HG02798 (cell line): ENCODE data around the gene EPB41L2.

Experiments
- ATAC-seq: cut with Tn5 transposase; IDR thresholded peaks from one replicate; pipeline ENCODE4 v1.9.1; 2021; ENCODE audit warnings: mild to moderate bottlenecking; ENCODE audit not compliant: unreplicated experiment, poor library complexity

EPB41L2 gene

GRCh38 chr6:130982941-130983456 is 80.0 kb downstream of the EPB41L2 start:
- ATAC-seq: no peak

- ATAC-seq: no peak
These were observed 80.9 kb downstream of the EPB41L2 start for GRCh38 chr6:130982135-130982534.

- no peak for ATAC-seq
These were observed 81.6 kb downstream of the EPB41L2 start for GRCh38 chr6:130981409-130981808.

DNA sequence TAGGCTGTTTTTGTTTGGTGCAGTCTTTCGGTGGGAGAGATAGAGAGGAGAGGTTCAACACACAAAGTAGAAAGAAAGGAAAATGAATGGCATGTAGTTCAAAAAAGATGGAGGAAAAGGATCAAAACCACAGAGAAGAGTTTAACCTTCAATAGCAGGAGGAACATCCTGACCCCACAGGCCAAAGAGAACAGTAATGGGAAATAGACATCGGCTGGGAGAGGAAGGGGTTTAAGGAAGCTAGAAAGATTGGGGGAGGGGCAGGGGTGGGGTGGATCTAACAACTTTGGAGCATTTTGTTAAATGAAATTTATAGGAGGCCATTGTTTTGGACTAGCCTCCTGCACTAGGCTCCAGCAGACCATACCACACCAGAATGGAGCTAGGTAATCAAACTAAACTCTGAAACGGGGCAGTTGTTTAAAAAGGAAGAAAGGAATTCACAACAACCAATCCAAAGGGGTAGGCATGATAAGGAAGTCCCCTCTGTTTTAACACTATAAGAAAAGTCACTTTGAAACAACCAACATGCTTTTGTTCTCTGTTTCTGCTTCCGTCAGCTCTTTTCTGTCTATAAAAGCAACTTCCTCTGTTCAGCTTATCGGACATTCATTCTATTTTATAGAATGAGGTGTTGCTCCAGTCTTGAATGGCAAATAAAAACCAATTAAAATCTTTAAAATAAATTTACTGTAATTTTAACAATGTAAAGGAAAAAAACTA is 82.6 kb downstream of the EPB41L2 start:
- no peak for ATAC-seq

DNA sequence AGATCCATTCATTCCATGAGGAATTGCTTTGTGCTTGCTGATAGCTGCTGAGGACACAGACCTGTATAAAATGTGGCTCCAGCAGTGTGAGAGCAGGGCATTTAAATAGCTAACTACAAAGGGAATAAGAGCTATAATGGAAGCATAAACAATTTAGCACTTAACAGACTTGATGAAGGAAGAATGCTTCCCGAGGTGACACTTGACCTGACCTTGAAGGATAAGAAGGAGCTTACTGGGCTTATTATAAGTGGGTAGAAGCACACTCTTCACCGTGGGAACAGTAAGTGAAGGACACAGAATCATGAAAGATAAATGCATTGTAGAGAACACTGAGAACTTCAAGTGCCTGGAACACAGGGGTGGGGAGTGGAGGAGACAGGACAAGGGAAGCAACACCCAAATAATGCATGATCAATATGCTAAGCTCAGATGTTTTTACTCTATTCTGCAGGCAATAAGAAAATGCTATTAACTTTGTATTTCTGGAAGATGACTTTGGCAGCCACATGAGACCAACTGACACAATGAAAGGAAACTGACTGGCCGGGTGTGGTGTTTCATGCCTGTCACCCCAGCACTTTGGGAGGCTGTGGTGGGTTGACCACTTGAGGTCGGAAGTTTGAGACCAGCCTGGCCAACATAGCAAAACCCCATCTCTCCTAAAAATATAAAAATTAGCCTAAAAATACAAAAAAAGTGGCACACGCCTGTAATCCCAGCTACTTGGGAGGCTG is 84.2 kb downstream of the EPB41L2 start:
- no peak for ATAC-seq

- ATAC-seq: no peak
These were observed 84.9 kb downstream of the EPB41L2 start for GRCh38 chr6:130978180-130978579.

DNA sequence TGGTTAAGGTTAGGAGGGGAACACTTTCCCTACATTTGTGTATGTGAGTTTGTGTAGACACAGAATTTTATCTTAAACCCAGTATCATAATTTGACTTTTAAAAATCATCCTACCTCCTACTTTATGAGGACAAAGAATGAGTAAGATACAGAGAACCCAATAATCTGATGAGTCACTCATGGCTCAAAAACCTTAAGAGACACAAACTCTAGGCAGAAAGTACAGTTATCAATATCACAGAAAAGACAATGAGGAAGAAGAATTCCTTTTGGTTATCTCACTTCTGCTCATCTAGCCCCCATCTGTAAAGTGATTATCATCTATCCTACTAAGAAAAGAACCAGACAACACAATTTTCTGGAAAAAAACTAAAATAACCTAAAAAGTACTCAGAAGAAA is 87.7 kb downstream of the EPB41L2 start:
- no peak for ATAC-seq

DNA sequence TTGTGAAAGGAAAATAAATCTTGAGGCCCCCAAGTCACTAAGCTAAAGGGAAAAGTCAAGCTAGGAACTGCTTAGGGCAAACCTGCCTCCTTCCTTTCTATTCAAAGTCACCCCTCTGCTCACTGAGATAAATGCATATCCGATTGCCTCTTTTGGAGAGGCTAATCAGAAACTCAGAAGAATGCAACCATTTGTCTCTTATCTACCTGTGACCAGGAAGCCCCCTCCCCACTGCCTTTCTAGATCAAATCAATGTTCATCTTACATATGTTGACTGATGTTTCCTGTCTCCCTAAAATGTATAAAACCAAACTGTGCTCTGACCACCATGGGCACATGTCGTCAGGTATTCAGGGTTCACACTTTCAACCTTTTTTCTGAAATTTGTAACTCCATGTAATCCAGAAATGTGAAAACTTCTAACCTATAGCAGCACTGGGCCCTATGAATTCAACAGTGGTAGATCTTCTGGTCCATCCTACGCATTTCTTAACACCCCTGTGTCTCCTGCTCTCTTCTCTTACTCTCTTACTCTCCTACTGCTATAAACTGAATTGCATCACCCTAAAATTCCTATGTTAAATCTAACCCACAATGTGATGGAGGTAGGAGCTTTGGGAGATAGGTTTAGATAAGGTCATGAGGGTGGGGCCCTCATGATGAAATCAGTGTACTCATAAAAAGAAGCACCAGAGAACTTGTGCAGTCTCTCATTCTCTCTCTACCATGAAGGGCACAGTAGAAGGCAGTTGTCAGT is 89.3 kb downstream of the EPB41L2 start:
- ATAC-seq: no peak

DNA sequence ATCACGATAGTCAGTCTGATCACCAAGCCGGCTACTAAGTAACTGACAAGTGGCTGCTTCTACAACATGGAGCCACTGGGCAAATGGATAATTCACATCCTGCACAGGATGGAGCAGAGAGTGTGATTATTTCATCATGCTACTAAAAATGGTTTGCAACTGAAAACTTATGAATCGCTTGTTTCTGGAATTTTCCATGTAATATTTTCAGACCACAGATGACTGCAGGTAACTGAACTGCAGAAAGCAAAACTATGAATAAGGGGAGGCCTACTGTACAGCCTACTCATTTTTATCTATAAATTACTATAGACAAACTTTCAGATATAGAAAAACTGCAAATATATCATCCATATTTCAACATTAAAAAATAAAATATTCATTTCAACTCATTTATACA is 91.5 kb downstream of the EPB41L2 start:
- no peak for ATAC-seq

- no peak for ATAC-seq
These were observed 92.1 kb downstream of the EPB41L2 start for GRCh38 chr6:130970839-130971410.

GRCh38 chr6:130969791-130970491 is 93.1 kb downstream of the EPB41L2 start:
- ATAC-seq: no peak

DNA sequence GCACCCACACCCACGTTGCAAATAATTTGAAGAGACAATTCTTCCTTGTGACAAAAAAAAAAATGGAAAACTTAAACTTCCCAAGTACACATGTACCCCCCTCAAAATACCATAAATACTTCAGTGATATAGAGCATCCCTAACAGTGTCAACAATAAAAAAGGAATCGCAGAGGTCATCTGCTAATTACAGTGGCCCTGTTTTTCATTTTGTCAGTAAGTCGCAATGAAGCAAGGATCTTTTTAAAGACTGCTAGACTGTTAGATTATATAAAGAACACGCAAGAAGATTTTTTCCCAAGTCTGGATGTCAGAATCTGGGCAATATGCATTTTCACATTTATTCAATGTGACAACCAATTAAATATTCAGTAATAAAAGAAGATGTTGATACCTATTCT is 93.9 kb downstream of the EPB41L2 start:
- no peak for ATAC-seq

- no peak for ATAC-seq
These were observed 94.6 kb downstream of the EPB41L2 start for GRCh38 chr6:130968476-130968875.

DNA sequence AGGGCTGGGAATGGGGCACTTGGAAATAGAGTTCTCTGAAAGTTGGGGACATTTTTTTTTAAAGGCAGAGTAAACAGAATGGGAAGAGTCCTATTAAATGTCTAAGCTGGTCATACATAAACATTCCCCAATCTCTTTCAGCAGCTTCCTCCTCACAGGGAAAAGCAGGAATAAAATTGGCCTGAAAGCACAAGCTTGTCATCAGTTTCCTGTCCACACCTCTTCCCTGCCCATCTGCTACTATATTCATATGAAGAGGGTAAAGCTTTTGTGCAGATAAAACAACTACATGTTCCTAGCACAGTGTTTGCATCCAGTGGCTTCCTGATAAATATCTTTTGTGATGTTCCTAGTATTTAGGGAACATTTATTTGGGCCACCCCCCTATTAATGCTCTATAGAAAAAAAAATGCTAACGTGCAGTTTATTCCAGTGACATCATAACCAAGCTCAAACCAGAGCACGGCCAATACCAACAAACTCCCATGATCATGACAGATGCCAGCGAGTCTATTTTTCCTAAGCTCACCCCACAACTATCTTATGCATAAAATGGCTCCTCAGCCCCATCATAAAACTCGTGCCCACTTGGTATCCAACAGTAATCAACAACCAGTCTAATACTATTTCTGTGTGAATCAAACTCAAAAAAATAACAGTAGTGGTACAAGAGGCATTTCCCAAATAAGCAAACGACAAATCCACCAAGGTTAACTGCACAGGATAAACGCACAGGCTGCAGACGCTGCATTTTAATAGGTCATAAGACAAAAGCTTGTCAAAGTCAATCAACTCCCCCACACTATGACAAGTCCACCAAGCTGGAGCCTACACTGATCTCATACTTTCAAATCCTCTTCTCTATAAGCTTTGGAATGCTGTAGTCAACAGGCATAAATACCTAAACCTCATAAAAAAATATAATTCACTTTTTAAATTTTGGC is 95.3 kb downstream of the EPB41L2 start:
- no peak for ATAC-seq

- ATAC-seq: no peak
These were observed 96.6 kb downstream of the EPB41L2 start for GRCh38 chr6:130966344-130966980.

- no peak for ATAC-seq
These were observed 97.4 kb downstream of the EPB41L2 start for GRCh38 chr6:130965656-130966055.

DNA sequence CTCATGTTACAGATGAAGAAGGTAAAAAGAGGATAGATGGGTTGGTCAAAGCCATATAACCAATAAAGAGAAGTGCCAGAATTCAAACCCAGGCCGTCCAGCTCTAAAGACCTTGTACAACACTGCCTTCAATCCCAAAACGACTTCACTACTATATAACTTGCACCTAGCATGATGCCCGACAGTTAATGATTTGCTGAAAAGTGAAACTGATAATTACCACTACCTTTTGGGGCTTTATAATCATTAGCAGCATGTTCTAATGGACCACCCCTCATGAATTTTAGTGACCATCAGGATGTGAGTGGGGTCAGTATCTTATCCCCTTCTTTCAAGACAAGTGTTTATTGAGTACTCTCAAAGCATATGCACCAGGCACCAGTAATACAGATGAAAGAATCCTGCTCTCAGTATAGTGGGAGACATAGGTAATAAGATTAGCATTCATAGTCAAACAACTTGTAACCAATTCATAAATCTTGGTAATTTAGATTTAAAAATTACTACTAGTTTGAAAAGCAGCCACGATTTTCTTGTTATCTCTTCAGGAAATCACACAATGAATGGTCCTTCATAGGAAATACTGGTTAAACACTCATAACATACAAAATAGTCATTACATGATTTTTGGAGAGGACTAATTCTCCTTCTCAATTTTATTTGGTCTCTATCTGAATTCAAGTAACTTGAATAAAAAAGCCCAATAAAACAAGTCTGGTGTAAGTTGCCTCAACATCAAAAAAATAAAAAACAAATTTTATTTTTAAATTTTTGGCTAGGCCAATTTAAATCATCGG is 98.0 kb downstream of the EPB41L2 start:
- ATAC-seq: peak; percentile 56

DNA sequence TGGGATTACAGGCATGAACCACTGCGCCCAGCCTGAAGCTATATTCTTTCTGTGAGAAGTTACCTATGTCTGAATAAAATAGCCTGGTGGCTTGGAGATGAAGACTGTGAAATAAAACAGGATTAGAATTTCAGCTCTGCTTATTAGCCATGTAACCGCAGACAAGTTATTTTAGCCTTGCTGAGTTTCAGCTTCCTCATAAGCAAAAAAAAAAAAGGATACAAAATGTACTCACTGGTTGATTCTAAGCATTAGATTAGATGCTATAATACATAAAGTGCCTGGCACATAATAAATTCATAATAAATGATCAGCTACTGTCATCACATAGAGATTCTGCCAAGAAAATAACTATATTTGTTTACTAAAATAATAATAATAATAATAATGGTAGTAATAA is 98.8 kb downstream of the EPB41L2 start:
- ATAC-seq: peak; percentile 34
